ENCODE results near the gene CTNNA2.

CTNNA2 gene

GRCh38 chr2:80403081-80403480 is 890.2 kb downstream of the CTNNA2 start:
- no peak for DNase-seq (ENCODE audit: low read depth)

- DNase-seq (ENCODE audit: low read depth) = no peak
Observed at GRCh38 chr2:80407377-80407776, 894.5 kb downstream of the CTNNA2 start.

GRCh38 chr2:80410346-80410745 is 897.5 kb downstream of the CTNNA2 start:
- no peak for DNase-seq (ENCODE audit: low read depth)

- DNase-seq (ENCODE audit: low read depth) = no peak
Observed at GRCh38 chr2:80413136-80413535, 900.3 kb downstream of the CTNNA2 start.

- DNase-seq (ENCODE audit: low read depth) = no peak
Observed at GRCh38 chr2:80417737-80418136, 904.9 kb downstream of the CTNNA2 start.

- DNase-seq (ENCODE audit: low read depth) = no peak
Observed at GRCh38 chr2:80420530-80421208, 907.8 kb downstream of the CTNNA2 start.

GRCh38 chr2:80429251-80429650 is 916.4 kb downstream of the CTNNA2 start:
- DNase-seq (ENCODE audit: low read depth) = no peak

GRCh38 chr2:80437959-80438358 is 925.1 kb downstream of the CTNNA2 start:
- no peak for DNase-seq (ENCODE audit: low read depth)

GRCh38 chr2:80438686-80439085 is 925.8 kb downstream of the CTNNA2 start:
- DNase-seq (ENCODE audit: low read depth) = no peak

- no peak for DNase-seq (ENCODE audit: low read depth)
Observed at GRCh38 chr2:80454628-80455027, 941.8 kb downstream of the CTNNA2 start.

- DNase-seq (ENCODE audit: low read depth) = no peak
Observed at GRCh38 chr2:80459028-80459427, 946.2 kb downstream of the CTNNA2 start.

- no peak for DNase-seq (ENCODE audit: low read depth)
Observed at GRCh38 chr2:80461505-80462197, 948.8 kb downstream of the CTNNA2 start.

- DNase-seq (ENCODE audit: low read depth) = no peak
Observed at GRCh38 chr2:80462654-80463053, 949.8 kb downstream of the CTNNA2 start.

GRCh38 chr2:80464275-80464674 is 951.4 kb downstream of the CTNNA2 start:
- DNase-seq (ENCODE audit: low read depth) = no peak

- DNase-seq (ENCODE audit: low read depth) = no peak
Observed at GRCh38 chr2:80467262-80467811, 954.5 kb downstream of the CTNNA2 start.

GRCh38 chr2:80469428-80469827 is 956.6 kb downstream of the CTNNA2 start:
- no peak for DNase-seq (ENCODE audit: low read depth)

- no peak for DNase-seq (ENCODE audit: low read depth)
Observed at GRCh38 chr2:80473069-80473468, 960.2 kb downstream of the CTNNA2 start.

- DNase-seq (ENCODE audit: low read depth) = no peak
Observed at GRCh38 chr2:80473796-80474195, 960.9 kb downstream of the CTNNA2 start.

GRCh38 chr2:80475970-80476369 is 963.1 kb downstream of the CTNNA2 start:
- no peak for DNase-seq (ENCODE audit: low read depth)

GRCh38 chr2:80476535-80477117 is 963.8 kb downstream of the CTNNA2 start:
- DNase-seq (ENCODE audit: low read depth) = no peak

- DNase-seq (ENCODE audit: low read depth) = no peak
Observed at GRCh38 chr2:80482276-80482675, 969.4 kb downstream of the CTNNA2 start.

GRCh38 chr2:80489717-80490116 is 976.9 kb downstream of the CTNNA2 start:
- no peak for DNase-seq (ENCODE audit: low read depth)

GRCh38 chr2:80490964-80491363 is 978.1 kb downstream of the CTNNA2 start:
- DNase-seq (ENCODE audit: low read depth) = no peak

Measured in activated T-helper 9 cell treated with anti-CD3 and anti-CD28 coated beads, Interleukin-2, amount 50 U/mL, for 16 hours (primary cell).